GM12874 (cell line): Measurements from ENCODE around the gene PNMA1.

Experiments used
- TF ChIP-seq, protein P1 (sequence below): IDR thresholded peaks from 2 replicates; pipeline ENCODE4 v1.5.1; 2011; ENCODE audit warnings: low read depth, mild to moderate bottlenecking, control low read depth, low read length, moderate library complexity; ENCODE audit not compliant: insufficient read depth

PNMA1 gene

DNA sequence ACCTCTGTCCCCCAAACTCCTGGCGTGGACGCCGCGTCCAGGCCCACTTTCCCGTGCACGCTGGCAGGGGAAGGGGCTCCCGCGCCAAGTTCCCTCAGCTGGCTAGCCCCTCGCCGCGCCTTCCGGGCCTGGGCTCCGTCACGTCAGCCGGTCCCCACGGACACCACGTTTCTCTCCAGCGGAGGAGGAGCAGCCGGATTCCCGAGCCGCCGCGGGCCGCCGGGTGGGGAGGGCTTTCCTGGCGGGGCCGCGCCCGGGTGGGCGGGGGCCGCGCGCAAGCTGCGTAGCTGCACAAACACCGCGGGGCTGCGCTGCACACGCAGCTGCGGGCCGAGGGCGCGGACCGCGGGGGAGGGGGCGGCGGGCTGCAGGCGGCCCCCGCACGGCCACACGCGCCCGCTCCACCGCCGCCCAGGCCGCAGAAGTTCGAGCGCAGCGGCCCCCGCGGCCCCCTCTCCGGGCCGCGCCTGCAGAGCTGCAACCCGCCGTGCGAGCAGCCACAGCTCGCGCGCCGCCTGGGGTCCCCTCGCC, 45.1 kb upstream of the PNMA1 start:
- TF ChIP-seq, protein P1, sequence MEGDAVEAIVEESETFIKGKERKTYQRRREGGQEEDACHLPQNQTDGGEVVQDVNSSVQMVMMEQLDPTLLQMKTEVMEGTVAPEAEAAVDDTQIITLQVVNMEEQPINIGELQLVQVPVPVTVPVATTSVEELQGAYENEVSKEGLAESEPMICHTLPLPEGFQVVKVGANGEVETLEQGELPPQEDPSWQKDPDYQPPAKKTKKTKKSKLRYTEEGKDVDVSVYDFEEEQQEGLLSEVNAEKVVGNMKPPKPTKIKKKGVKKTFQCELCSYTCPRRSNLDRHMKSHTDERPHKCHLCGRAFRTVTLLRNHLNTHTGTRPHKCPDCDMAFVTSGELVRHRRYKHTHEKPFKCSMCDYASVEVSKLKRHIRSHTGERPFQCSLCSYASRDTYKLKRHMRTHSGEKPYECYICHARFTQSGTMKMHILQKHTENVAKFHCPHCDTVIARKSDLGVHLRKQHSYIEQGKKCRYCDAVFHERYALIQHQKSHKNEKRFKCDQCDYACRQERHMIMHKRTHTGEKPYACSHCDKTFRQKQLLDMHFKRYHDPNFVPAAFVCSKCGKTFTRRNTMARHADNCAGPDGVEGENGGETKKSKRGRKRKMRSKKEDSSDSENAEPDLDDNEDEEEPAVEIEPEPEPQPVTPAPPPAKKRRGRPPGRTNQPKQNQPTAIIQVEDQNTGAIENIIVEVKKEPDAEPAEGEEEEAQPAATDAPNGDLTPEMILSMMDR = no peak

DNA sequence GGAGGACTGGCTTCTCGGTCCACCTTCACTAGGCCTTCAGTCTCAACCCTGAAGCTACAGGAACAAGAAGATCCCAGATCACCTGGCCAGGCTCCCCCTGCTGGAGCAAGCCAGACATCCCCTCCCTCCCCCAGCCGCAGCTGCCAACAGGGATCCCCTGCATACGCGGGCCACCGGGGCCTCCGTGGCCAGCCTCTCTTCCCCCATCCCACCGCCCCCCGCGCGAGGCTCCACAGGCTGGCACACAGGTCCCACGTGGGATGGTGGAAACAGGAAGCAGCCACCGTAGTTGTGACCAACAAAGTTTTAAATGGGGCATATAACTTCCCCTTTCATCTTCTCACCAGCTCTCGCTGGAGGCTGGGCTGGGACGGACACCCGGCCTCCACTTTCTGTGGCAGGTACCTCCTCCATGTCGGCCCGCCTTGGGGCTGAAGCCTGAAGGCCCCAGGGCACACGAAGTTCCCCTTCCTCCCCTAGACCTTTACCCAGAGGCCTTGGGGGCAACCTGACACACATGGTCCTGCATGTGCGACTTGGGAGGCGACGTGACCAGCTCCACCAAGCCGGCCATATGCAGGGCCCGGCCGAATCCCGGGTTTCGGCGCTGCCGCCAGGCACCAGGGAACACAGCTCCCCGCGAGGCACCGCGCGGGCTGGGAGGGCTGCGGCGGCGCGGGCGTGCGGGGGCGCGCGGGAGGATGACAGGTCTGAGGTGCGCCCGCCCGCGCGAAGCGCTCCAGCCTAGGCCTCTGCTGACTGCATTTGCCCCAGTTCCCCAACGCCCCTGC, 44.4 kb upstream of the PNMA1 start:
- TF ChIP-seq, protein P1 = peak; percentile 77

DNA sequence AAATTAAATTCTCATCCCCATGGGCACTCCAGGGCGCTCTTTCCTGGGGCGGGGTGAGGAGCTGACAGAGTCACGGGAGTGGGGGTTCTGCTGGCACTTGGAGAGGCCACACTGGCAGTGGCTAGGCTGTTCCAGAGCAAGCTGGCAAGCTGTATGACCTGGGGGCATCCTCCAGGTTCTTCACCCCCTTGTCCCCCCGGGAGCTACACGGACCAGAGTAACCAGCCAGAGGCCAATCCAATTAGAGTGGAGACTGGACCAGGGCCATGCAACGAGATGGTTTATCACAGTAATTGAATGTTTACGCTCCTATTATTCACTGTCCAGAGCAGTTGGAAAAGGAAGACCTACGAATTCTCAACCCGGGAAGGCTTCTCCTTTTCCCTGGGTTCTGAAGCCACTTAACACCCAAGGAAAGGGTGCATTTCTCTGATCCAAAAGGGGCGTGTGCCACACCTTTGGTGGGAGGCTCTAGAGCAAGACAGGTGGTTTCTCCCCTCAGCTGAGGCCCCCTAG, 43.8 kb upstream of the PNMA1 start:
- TF ChIP-seq, protein P1 = no peak

DNA sequence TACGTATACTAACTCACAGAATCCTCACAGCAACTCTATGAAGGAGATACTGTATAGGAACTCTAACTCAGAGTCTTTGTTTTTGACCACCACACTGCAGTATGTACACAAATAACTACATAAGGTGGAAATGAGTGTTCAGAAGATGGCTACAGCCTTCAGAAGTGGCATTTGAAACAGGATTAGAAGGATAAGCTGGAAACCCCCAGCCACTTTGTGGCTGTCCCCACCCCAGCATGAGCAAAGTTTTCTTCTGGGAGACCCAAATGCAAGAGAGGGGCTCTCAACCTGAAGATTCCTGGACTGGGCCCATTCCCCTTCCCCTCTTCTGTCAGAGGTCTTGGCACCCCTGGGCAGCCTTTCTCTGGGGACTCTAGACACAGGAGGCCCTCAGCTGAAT, 43.2 kb upstream of the PNMA1 start:
- TF ChIP-seq, protein P1 = no peak

DNA sequence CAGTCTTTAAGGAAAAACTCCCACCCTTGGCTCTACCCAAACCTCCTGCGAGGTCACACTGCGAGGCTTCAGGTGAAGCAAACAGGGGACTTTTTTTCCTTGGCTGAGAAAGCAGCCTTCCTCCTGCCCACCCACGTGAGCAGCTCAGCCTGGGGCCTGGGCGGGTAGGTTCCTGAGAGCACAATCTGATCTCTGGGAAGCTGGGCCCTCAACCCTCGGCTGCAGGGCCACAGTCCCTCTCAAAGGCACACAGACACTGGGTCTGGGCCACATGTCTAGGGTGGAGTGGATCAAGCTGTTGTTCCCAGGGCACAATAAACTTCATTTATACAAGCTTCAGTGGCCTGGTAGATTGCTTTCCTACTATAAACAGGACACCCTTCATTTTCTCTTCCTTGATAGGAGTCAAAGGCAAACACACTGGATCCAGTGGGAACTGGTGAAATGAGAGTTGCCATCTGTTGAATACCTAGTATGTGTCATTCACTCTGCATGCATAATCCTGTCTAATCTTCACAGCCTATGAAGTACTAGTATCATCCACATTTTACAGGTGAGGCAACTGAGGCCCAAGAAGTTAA, 41.3 kb upstream of the PNMA1 start:
- TF ChIP-seq, protein P1 = no peak

DNA sequence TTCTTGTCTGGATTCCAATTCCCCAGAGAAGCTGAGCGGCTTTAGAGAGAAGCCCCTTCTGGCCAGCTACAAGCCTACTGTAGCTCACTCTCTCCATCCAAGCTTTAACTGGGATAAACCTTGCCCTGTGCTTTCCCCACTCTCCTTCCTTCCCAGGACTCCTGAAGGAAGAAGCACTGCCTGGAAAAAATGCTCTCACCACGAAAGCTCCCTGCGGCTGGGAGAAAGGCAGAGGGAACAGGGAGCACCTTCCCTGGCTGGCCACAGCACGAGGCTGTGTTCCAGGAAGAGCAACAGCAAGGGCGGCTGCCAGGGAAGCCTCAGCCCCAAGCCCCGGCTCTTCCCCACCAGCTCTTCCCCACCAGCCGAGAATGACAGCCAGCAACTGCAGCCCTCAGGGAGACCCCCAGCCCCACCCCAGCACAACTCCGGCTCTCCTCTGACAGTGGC, 40.8 kb upstream of the PNMA1 start:
- TF ChIP-seq, protein P1 = no peak
